K562 (cell line): Measurements from ENCODE around the gene ZMYND19. TPM values are rescaled to one million over a fixed set of nuclear protein-coding genes. Genes with fewer than 3 reads are reported as not detected.

Experiments used
- ATF4 ChIP-seq: fragments of 450-650 bp; formaldehyde crosslinking; IDR thresholded peaks from 2 replicates; pipeline ENCODE4 v1.4.0; 2022; ENCODE audit warnings: mild to moderate bottlenecking, moderate library complexity
- C11orf30 ChIP-seq: fragments of 450-650 bp; IDR thresholded peaks from 2 replicates; pipeline ENCODE4 v1.6.1; 2016; ENCODE audit warnings: low read depth, mild to moderate bottlenecking
- CHAMP1 ChIP-seq: fragments of 450-650 bp; IDR thresholded peaks from 2 replicates; pipeline ENCODE4 v1.6.1; 2016; ENCODE audit warnings: mild to moderate bottlenecking
- CHCHD3 ChIP-seq: fragments of 250-450 bp; sonication (Bioruptor Pico); IDR thresholded peaks from 2 replicates; pipeline ENCODE4 v2.1.2; 2022; ENCODE audit warnings: mild to moderate bottlenecking
- GABPA ChIP-seq: fragments of 200-800 bp; sonication (Bioruptor generic); conservative IDR thresholded peaks from 2 replicates; pipeline ENCODE4 v1.6.1; 2016; ENCODE audit warnings: low read depth, missing genetic modification characterization, missing compliant biosample characterization
- KDM1A ChIP-seq, 2 experiments: fragments of 450-650 bp; IDR thresholded peaks; 2 replicates each; pipeline ENCODE4 v1.6.1; 2016; ENCODE audit warnings: mild to moderate bottlenecking in 2 of 2
- MITF ChIP-seq: IDR thresholded peaks from 2 replicates; pipeline ENCODE4 v1.6.1; 2014; ENCODE audit warnings: antibody characterized with exemption
- MNT ChIP-seq, 2 experiments: fragments of 450-650 bp; conservative IDR thresholded peaks; 2 replicates each; pipeline ENCODE4 v1.6.1; 2017; ENCODE audit warnings: mild to moderate bottlenecking in 2 of 2, moderate library complexity in 2 of 2
- PBX2 ChIP-seq, 2 experiments: IDR thresholded peaks in 1 of 2; conservative IDR thresholded peaks in 1 of 2; 2 replicates each; pipeline ENCODE4 v1.6.1; 2016; ENCODE audit warnings: low read depth in 2 of 2, mild to moderate bottlenecking in 1 of 2, missing compliant biosample characterization in 1 of 2, missing genetic modification characterization in 1 of 2, moderate library complexity in 1 of 2
- SAFB2 ChIP-seq: fragments of 200-400 bp; formaldehyde crosslinking; IDR thresholded peaks from 2 replicates; pipeline ENCODE4 v1.6.1; 2018; ENCODE audit warnings: borderline replicate concordance, low read length, low read depth, moderate library complexity; ENCODE audit not compliant: severe bottlenecking
- SPI1 ChIP-seq: IDR thresholded peaks from 2 replicates; pipeline ENCODE4 v1.6.1; 2011; ENCODE audit warnings: low read depth, low read length, control low read depth, borderline replicate concordance
- THRB ChIP-seq: fragments of 450-650 bp; formaldehyde crosslinking; conservative IDR thresholded peaks from 2 replicates; pipeline ENCODE4 v1.4.0; 2022; ENCODE audit warnings: mild to moderate bottlenecking, missing genetic modification characterization
- ZFP30 ChIP-seq: fragments of 250-450 bp; sonication (Bioruptor Pico); IDR thresholded peaks from 2 replicates; pipeline ENCODE4 v1.8.0; 2022; ENCODE audit warnings: moderate library complexity, mild to moderate bottlenecking, inconsistent platforms, borderline replicate concordance
- ZNF124 ChIP-seq: sonication (generic); formaldehyde crosslinking; IDR thresholded peaks from 2 replicates; pipeline ENCODE4 v1.8.1; 2022; ENCODE audit warnings: missing genetic modification reagents
- ZNF668 ChIP-seq: fragments of 250-450 bp; sonication (Bioruptor Pico); IDR thresholded peaks from 2 replicates; pipeline ENCODE4 v1.8.0; 2022; ENCODE audit warnings: mild to moderate bottlenecking, inconsistent platforms
- polyA plus RNA-seq, 8 experiments: library from polyadenylated mRNA; depleted of rRNA in 4 of 8; stranded (reverse) in 5 of 8; unstranded in 3 of 8; fragments of >200 nt; fragmentation: Nextera tagmentation in 2 of 8; fragmentation: Illumina TruSeq in 1 of 8; extraction: Ambion mirVana in 2 of 8; extraction: Trizol in 1 of 8; gene quantifications; 2 replicates each; pipeline versions ENCODE4 v1.2.1 to v1.2.3, GENCODE V29; 2011 to 2014; ENCODE audit warnings: inconsistent platforms in 1 of 8, missing spikeins in 1 of 8
- total RNA-seq, 7 experiments: library from RNA; depleted of rRNA in 6 of 7; stranded (reverse); fragments of >200 nt in 6 of 7; fragmentation: Illumina TruSeq in 2 of 7; extraction: Trizol in 2 of 7; gene quantifications; 2 replicates each; pipeline versions ENCODE4 v1.2.1 to v1.2.3, GENCODE V29; 2011 to 2021; ENCODE audit warnings: low replicate concordance in 1 of 7

The ZMYND19 gene
- total and polyA plus RNA-seq, 9 of the 15 experiments (the other 6 are each of a cell fraction or from before 2014, with no cell fraction given): 1.0 to 86.7 (median 44.0) TPM

- TF ChIP-seq ZFP30 (CRISPR knock-in tag): no peak
- no peak for TF ChIP-seq MITF
- no peak for TF ChIP-seq THRB (CRISPR knock-in tag)
- TF ChIP-seq SPI1: no peak
- TF ChIP-seq ZNF668 (CRISPR knock-in tag): no peak
- TF ChIP-seq CHCHD3 (CRISPR knock-in tag): no peak
- no peak for TF ChIP-seq CHAMP1
- no peak for TF ChIP-seq SAFB2
- TF ChIP-seq MNT (conservative IDR thresholded peaks at IDR 0.05): no peak; a peak in 1 of 4 replicates
- TF ChIP-seq GABPA (tag): peak; percentile 55
- no peak for TF ChIP-seq ATF4 (CRISPR knock-in tag)
- TF ChIP-seq KDM1A (IDR thresholded peaks at IDR 0.05): no peak
- no peak for TF ChIP-seq C11orf30
- no peak for TF ChIP-seq PBX2 (CRISPR knock-in tag; IDR thresholded peaks at IDR 0.05; ENCODE audit: low read depth)
- TF ChIP-seq PBX2 (tag; conservative IDR thresholded peaks at IDR 0.05; ENCODE audit: low read depth): no peak
- TF ChIP-seq ZNF124 (CRISPR knock-in tag): no peak
Measured at GRCh38 chr9:137605121-137606004, 15.1 kb upstream of the ZMYND19 start, which contains the start of gene ARRDC1 (continued).
